GM10248 (cell line): ENCODE results near the gene IQSEC1.

ENCODE experiments used
- CTCF ChIA-PET: fragments of 300-600 bp; sonication (Branson Sonifier 250); formaldehyde crosslinking; extraction: SDS; loops from one replicate; lab custom pipeline; 2021; ENCODE audit warnings: antibody characterized with exemption; lab: Yijun Ruan, JAX
- POLR2A ChIA-PET: fragments of 350-650 bp; sonication (Branson Sonifier 250); formaldehyde crosslinking; extraction: SDS; loops from one replicate; lab custom pipeline; 2020; ENCODE audit warnings: antibody characterized with exemption; lab: Yijun Ruan, JAX
- DNase-seq: peaks from one replicate; pipeline ENCODE4 v3.0.0; 2012; ENCODE audit errors: extremely low spot score
- CTCF ChIP-seq: IDR thresholded peaks from 2 replicates; pipeline ENCODE4 v1.5.1; 2012; ENCODE audit warnings: mild to moderate bottlenecking, low read depth; ENCODE audit errors: extremely low read depth, missing control alignments, control extremely low read depth

IQSEC1 gene

GRCh38 chr3:13051581-13051980, 21.6 kb downstream of the IQSEC1 start:
- DNase-seq, result no peak
- no peak for TF ChIP-seq CTCF
- POLR2A ChIA-PET, result no interaction called here
- CTCF ChIA-PET, result no interaction called here

DNA sequence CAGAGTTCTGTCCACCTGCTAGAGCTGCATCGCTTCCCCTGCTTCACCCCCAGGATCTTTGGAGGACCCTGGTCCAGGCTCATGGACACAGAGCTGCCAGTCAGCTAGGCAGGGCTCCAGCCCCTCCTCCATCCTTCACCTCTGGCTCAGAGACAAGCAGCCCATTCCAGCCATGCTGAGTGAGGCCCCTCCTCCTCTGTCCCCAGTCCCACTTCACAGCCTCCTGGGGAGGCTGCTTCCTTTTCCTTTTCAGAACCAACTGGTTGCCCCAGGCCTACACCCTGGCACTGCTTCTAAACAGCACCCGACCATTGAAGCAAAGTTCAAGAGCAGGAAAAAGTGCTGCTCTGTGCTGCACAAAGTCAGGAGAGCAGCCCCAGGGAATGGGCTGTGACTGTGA, 22.2 kb downstream of the IQSEC1 start:
- ChIA-PET CTCF (no interaction called here), POLR2A (no interaction called here)
- TF ChIP-seq CTCF, result no peak
- no peak for DNase-seq

- ChIA-PET POLR2A (no interaction called here), CTCF (interaction anchor here (1.2 kb wide), 1 partner anchor 55 kb away, joined by 3 read pairs; no protein-coding TSS in a partner anchor)
- no peak for TF ChIP-seq CTCF
- no peak for DNase-seq
These were observed 22.8 kb downstream of the IQSEC1 start for GRCh38 chr3:13050446-13050845.

DNA sequence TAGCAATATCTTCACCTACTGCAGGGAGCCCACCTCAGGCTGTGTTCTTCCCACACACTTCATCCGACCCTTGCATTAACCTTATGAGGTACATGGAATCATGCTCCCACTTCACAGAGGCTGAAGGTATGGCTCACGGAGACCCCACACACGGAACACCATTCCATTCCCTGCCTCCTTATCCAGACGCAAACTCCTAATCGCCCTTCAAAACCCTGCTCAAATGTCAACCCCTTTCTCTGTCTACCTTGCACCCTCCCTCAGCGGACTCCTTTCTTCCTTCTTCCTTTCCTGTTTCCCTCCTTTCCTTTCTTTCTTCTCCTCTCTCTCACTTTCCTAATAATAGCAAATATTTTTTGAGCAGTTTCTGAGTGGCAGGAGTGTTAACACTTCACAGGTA, 23.8 kb downstream of the IQSEC1 start:
- no peak for DNase-seq
- CTCF ChIA-PET, result interaction anchor here (0.9 to 4.9 kb wide), 3 partner anchors 38 to 65 kb away, joined by 3 to 22 read pairs (median 4); no protein-coding TSS in a partner anchor
- POLR2A ChIA-PET, result no interaction called here
- TF ChIP-seq CTCF, result no peak

GRCh38 chr3:13047296-13048165, 25.7 kb downstream of the IQSEC1 start:
- CTCF ChIA-PET, result interaction anchor here (0.7 to 4.9 kb wide), 15 partner anchors 7 to 68 kb away, joined by 3 to 22 read pairs (median 3); no protein-coding TSS in a partner anchor
- DNase-seq, result no peak
- TF ChIP-seq CTCF, result peak; percentile 41
- POLR2A ChIA-PET, result interaction anchor here (0.5 kb wide), 1 partner anchor 24 kb away, joined by 4 read pairs; no protein-coding TSS in a partner anchor

- ChIA-PET CTCF (interaction anchor here (0.7 to 4.9 kb wide), 18 partner anchors 8 to 67 kb away, joined by 3 to 22 read pairs (median 3); no protein-coding TSS in a partner anchor), POLR2A (interaction anchor here (0.6 kb wide), 1 partner anchor 32 kb away, joined by 3 read pairs; no protein-coding TSS in a partner anchor)
- no peak for TF ChIP-seq CTCF
- peak; percentile 46 for DNase-seq
These were observed 26.5 kb downstream of the IQSEC1 start for GRCh38 chr3:13046569-13047274.
